Glomerular endothelial cell (primary cell): ENCODE results near the gene NKTR. TPM values are rescaled to one million over a fixed set of nuclear protein-coding genes. Genes with fewer than 3 reads are reported as not detected.

Experiments
- DNase-seq: peaks from one replicate; pipeline ENCODE4 v3.0.0-alpha.2; 2011; ENCODE audit warnings: low read depth, low spot score; ENCODE audit errors: extremely low read depth
- total RNA-seq: library from RNA; depleted of rRNA; stranded (reverse); fragments of >200 nt; gene quantifications from 2 replicates; pipeline ENCODE4 v1.2.3, GENCODE V29; 2015

NKTR gene
- total RNA-seq, 1 donor from 2014 or later: 73.9 TPM

- no peak for DNase-seq
Measured at GRCh38 chr3:42660131-42660715, 59.7 kb downstream of the NKTR start.

- DNase-seq: no peak
Measured at GRCh38 chr3:42660898-42661297, 60.4 kb downstream of the NKTR start.

- no peak for DNase-seq
Measured at GRCh38 chr3:42661593-42662022, 61.1 kb downstream of the NKTR start.

DNA sequence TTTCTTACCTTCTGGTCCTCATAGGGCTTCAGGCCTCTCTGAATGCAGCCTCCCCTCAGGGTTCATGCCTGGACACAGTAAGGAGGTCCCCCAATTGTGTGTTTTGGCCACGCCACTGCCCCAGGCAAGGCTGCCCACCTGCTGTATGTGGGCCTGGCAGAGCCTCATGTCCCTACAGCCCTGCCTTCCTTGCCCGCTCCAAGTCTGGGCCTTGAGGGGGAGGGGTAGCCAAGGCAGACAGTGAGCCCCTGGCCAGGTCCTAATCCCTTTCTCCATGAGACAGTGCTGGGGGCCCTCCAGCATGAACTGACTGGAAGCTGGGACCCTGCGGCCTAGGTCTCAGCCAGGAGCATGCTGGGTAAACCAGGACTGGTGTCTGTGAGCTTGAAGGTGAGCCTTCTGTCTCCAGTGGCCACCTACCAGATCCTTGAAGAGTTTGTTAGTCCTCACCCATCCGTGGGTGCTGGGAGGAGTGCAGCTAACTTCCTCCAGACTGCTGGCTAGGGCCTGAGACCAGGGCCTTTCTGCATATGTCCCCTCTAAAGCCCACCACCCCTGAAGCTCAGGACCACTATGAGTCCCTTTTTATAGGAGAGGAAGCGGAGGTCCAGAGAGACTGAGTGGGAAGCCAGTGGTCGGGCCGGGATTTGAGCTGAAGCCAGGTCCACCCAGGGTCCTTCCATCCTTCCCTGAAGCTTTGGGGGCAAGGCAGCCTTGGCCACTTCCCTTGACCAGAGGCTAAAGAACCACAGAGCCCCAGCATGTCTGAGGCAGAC lies 61.7 kb downstream of the NKTR start:
- no peak for DNase-seq

DNA sequence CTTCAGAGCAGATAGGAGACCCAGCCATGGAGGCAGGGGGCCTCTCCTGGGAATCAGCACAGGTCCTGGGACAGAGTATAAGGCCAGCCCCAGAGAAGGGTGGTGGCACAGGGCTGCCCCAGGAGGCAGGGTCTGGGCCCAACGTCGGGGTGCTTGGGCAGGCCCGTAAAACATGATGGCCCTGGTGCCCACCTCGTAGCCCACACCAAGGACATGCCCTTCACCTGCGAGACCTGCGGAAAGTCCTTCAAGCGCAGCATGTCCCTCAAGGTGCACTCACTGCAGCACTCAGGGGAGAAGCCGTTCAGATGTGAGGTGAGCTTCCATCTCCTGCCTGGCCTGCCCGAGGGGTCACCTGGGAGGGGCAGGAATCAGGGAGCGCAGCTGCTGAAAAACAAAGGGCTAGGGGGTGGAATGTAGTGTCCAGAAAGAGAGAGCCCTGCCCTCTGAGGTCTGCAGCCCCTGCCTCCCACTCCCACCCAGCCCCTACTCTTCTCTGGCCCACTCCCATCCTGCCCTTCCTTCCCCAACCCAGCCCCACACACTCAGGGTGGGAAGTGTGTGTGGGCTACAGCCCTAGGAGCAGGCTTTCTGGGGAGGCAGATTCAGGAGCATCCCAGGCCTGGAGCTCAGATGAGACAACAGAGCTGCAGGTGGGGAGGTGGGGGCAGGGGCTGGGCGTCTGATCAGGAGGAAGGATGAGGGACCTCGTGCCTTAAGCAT lies 62.5 kb downstream of the NKTR start:
- no peak for DNase-seq

DNA sequence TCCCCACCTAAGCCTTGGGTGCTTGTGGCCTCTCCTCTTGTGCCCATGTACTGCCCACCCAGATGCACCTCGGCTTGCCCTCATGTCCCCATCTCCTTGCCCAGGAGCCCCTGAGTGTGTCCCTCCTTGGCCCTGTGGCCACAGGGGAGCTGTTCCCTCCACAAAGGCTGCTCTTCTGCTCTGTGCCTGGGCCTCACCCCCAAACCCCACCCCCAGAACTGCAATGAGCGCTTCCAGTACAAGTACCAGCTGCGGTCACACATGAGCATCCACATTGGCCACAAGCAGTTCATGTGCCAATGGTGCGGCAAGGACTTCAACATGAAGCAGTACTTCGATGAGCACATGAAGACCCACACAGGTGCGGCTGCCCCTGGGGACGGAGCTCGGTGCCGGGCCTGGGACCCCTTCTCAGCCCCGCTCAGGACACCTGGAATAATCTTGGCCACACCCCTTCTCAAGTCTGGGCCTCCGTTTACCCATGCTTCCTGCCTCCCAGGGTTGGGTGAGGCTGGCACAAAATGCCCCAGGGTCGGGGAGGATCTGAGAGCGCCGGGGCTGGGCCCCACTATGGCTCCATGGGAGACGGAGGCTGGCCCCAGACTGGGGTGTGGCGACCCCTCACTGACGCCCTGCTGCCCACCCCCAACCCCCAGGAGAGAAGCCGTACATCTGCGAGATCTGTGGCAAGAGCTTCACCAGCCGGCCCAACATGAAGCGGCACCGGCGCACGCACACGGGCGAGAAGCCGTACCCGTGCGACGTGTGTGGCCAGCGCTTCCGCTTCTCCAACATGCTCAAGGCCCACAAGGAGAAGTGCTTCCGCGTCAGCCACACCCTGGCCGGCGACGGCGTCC lies 63.3 kb downstream of the NKTR start:
- no peak for DNase-seq

DNA sequence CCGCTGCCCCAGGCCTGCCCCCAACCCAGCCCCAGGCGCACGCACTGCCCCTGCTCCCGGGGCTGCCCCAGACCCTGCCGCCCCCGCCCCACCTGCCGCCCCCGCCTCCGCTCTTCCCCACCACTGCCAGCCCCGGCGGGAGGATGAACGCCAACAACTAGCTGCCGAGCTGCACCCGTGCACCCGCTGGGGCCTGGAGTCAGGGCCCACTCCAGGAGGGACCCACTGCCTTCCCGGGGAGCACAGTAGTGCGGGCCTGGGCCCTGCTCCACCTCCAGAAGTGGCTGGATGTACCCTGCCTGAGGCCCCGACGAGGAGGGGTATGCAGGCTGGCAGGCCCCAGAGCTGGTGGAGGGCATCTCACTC lies 63.9 kb downstream of the NKTR start:
- DNase-seq: no peak

DNA sequence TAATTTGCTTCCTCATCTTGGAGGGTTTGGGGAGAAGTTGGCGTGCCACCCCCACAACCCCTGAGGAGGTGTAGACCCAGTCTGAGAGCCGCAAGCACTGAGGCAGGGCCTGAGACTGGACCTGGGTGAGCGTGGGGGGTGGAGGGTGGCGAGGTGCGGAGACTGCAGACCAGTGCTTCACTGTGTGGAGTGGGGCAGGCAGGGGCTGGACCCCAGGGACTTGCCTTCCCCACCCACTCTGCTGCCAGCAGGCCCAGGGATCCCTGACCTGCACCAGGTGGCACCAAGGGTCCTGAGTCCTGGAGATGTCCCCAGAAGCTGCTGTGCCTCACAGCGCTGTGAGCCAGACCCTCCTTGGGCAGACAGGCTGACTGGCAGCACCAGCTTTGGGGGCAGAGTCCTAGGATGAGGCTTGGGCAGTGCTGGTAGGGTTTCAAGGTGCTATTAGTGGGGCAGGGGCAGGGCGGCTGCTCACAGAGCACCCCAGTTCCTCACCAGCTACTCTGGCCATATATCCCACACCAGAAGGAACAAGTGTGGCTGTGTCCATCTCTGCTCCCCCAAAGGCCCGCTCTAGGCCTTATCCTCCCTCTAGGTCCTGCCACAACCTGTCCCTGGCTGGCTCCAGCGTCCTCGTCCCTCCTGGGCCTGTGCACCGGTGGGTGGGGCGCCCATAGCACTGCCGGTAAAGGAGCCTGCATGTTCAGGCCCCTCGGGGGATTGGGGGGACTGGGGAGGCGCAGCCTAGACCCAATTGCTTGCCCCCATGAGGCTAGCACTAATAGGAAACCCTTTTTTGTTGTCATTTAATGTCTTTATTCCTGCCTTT lies 64.8 kb downstream of the NKTR start:
- DNase-seq: no peak

- no peak for DNase-seq
Measured at GRCh38 chr3:42666022-42666421, 65.5 kb downstream of the NKTR start.

DNA sequence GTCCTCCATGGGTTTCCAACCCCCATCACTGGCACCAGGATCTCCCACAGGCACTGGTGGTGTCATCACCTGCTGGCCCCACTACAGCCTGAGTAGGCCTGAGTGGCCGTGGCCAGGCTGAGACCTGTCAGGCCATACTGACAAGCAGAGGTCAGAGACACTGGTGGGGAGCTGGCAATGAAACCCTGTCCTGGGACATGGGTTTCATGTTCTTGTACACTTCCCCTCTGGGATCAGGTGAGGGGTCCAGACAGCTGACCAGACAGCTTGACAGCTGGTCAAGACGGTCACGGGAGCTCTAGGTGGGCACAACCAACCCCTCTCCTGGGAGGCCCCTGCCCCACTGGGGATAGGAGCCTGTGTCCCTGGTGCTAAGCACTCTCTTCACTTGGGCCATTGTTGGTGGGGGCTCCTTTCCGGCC lies 66.1 kb downstream of the NKTR start:
- DNase-seq: no peak

GRCh38 chr3:42667096-42667522 lies 66.6 kb downstream of the NKTR start:
- no peak for DNase-seq

DNA sequence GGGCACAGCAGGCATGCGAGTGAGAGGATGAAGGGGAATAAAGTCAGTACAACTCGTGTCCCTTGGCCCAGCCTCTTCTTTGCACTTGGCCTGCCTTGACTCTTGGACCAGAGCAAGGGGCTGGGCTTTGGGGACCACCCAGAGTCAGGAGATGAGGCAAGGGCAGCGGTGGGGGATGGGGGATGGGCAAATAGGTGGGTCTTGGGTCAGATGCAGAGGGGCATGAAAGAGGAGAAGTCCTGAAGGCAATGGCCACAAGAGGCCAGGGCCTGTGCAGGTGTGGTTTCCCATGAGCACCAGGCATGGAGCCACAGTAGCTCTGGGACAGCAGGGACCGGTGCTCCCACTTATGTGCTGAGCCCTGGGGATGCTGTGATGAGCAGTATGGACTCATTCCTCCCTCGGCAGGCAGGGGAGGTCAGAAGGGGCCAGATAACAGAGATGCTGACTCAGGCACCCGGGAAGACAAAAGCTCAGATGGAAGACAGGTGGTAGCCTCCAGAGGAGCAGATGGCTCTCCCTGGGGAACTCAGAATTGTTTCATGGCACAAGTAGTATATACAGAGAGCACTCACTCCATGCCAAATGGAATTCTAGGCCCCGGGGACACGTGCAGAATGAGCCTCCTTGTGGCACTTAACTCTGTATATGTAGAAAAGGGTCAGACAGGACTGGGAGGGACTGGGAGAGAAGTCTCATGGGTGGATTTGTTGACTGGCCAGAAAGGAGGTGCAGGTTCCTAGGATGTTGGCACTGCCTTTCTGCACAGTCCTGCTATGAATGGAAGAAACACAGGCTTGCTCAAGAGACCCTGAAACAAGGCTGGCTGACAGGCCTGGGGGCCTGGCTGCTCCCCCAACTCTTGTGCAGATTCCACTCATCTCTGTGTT lies 67.3 kb downstream of the NKTR start:
- no peak for DNase-seq

DNA sequence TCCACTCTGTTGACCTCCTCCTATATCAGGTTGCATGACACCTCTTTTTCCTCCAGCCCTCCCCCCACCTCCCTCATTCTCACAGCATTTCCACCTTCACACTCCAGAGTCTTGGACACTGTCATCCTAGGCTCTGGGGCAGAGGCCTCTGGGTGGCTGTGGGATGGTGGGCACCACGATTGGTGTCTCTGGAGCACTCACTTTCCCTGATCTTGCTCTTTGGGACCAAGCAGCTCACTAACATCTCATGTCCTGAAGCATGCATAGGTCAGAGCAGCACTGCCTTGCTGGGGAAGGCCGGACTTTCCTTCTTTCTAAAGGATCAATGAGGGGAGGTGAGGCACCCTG lies 67.9 kb downstream of the NKTR start:
- no peak for DNase-seq

DNA sequence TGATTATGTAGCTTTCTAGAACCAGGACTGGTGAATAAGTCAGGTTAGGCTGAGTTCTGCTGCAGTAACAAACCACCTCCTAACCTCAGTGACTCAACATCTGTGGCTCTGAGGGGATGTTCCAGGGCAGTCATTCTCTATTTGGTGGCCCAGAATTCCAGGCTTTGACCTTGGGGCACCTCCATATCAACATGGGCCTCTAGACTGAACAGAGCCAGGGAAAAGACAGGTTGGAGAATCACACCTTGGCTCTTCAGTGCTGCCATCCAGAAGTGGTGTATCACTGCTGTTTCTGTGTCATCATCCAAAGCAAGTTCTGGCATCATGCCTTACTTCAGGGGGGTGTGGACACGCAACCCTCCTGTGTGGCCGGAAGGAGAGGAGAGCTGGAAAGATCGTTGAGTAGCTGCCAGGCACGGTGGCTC lies 68.3 kb downstream of the NKTR start:
- DNase-seq: no peak

DNA sequence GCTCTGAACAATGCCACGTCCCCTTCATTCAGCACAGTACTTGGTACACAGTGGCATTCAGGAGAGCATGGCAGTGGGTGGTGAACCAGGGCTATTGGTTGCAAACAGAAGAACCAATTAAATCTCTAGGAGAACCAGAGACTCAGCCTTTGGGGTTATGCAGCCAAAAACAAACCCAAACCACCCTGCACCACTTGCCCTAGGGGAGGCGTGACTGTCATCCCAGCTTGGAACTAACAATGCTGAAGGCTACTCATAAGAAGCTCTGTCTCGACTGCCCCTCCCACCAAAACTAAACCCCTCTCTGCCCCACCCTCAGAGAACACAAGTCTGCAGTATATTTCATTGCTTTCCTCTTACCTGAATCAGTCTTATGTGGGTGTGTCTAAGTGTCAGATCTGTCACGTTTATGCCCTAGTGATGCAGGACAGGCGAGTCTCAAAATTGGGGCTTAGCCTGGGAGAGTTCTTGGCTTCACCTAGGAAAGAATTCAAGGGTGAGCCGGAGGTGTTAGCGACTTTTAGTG lies 69.6 kb downstream of the NKTR start:
- no peak for DNase-seq

DNA sequence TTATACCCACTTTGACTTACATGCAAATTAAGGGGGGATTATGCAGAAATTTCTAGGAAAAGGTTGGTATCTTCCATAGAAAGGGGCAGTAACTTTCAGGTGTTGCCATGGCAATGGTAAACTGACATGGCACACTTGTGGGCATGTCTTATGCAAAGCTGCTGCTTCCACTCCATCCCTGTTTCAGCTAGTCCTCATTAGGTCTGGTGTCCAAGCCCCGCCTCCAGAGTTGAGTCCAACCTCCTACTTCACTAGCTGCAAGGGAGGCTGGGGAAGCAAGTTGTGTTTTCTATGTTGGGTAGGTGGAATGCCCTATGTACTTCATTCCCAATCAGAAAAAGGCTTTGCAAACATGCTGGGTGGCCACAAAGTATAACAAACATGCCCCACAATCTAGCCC lies 70.2 kb downstream of the NKTR start:
- no peak for DNase-seq

- DNase-seq: no peak
Measured at GRCh38 chr3:42672515-42672914, 72.0 kb downstream of the NKTR start.

- DNase-seq: no peak
Measured at GRCh38 chr3:42673082-42673481, 72.6 kb downstream of the NKTR start.

DNA sequence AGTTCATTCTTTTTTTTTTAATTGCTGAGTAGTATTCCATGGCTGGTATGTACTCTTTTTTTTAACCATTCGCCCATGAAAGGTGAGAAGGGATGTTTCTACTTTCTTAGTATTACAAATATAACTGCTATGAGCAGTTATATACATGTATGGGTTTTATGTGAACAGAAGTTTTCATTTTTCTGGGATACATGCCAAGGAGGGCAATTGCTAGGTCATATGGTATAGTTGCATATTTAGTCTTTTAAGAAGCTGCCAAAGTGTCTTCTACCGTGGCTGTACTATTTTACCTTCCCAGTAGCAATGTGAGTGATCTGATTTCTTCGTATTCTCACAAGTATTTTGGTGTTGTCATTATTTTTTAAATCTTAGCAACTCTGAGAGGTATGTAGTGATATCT lies 73.7 kb downstream of the NKTR start:
- no peak for DNase-seq
